ENCODE measurements around the gene ABHD2.

The ABHD2 gene

DNA sequence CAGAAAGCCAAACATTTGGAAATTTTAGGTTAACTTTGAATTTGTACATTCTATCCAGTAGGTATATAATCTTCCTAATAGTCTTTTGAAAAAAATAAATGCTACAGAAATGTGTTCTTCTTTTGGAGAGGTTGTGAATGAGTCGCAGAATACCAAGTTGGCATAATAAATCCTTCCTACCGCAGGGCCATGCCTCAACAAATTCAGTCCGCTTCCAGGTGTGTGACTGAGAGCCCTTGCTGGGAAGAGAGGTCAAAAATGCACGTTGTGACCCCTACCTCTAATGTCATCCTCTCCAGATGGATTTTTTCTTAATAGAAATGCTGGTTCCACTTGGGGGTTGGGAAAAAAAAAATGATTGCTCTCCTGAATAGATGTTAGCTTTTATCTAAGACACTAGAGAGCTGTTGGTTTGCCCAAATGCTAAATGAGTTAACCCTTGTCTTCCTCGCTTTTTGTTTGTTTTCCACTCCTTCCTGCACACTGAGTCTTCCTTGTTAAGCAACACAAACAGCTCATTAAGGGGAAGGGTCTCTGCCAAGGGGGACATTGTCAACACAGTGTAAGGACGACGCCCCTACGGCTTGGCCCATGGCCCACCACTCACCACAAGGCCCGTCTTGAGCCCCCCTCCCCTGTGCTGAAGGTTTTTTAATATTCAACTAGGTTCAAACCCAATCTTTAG lies 99.2 kb downstream of the ABHD2 start:
- DNase-seq (ENCODE audit: low read depth in 2 of 3, low spot score in 2 of 3): no peak

- no peak for DNase-seq (ENCODE audit: low read depth in 2 of 3, low spot score in 2 of 3)
Observed at GRCh38 chr15:89187986-89188514, 99.8 kb downstream of the ABHD2 start.

GRCh38 chr15:89192136-89192535 lies 103.9 kb downstream of the ABHD2 start:
- DNase-seq (ENCODE audit: low read depth in 2 of 3, low spot score in 2 of 3): no peak

- DNase-seq (ENCODE audit: low read depth in 2 of 3, low spot score in 2 of 3): no peak
Observed at GRCh38 chr15:89192766-89193165, 104.5 kb downstream of the ABHD2 start.

GRCh38 chr15:89194608-89195007 lies 106.4 kb downstream of the ABHD2 start:
- no peak for DNase-seq (ENCODE audit: low read depth in 2 of 3, low spot score in 2 of 3)

DNA sequence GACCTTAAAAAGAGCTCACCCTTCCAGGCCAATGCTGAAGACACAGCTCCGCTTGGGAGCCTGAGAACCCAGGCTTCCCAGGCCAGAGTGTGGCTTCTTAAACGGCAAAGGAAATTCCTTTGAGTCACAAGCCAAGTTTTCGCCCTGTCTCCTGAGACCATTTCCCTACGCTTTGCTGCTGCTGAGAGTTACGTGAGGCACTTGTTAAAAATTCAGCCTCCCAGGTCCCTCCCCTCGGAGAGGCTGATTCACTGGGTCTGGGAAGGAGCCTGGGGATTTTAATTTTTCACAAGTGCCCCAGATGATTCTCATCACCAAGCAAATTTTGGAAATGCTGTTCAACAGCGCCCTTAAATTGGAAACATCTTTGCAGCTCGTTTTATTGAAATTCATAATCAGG lies 107.6 kb downstream of the ABHD2 start:
- DNase-seq (ENCODE audit: low read depth in 2 of 3, low spot score in 2 of 3): no peak

DNA sequence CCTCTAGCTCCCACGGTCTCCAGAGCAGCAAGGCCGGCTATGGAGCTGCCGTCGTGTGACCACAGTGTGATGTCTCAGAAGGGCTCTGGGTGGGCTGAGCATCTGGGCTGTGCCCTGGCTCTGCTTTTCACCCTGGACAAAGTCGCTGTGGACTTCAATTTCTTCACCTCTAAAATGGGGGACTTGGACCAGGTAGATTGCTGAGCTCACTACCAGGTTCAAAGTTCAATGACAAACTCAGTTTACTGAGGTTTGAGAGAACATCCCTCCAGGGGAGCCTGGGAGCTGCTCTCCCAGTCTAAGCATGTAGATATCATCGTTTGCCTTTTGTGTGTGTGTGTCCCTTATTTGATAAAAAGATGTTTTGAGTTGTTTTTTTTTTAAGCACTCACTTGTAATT lies 108.0 kb downstream of the ABHD2 start:
- no peak for DNase-seq (ENCODE audit: low read depth in 2 of 3, low spot score in 2 of 3)

- peak in 1 of 3 experiments; percentile 51 for DNase-seq (ENCODE audit: low read depth in 2 of 3, low spot score in 2 of 3)
Observed at GRCh38 chr15:89196994-89197393, 108.7 kb downstream of the ABHD2 start.

DNA sequence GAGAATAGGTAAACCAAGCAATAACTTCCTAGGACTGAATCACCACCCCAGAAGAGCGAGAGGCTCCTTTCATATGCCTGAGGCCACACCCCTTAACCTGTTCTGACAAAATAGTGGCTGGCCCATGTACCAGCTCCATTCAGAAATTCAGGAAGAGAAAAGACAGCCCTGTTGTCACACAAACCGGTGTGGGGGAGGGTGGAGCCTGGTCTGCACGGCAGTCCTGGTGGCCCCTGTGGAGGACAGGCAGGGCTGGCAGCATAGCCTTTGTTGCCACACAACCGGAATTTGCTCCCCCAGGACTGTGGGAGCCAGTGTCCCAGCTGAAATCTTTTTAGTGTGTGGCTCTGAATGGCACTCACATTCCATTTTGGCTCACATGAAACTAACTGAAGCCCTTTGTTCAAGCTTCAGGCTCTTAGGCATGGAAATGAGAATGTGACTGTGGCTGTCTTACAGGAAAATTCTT lies 109.3 kb downstream of the ABHD2 start:
- no peak for DNase-seq (ENCODE audit: low read depth in 2 of 3, low spot score in 2 of 3)

GRCh38 chr15:89198196-89198595 lies 109.9 kb downstream of the ABHD2 start:
- DNase-seq (ENCODE audit: low read depth in 2 of 3, low spot score in 2 of 3): no peak

DNA sequence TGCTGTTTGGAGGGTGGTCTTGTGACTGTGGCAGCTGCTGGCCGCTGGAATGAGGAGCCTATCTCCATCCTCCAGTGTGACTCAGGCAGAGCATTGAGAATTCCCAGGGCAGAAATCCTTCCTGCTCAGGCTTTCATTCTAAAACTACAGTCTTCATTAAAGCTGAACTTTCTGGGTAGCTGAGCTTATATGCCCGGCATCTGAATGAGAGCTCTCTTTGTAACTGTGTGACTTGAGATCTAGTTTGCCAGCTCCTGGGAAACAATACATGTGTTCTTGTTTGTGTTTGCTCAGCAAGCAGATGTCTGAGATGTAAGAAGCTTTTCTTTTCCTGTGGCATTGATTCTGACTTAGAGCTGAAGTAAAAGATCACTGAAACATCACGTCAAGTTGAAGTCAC lies 110.7 kb downstream of the ABHD2 start:
- DNase-seq (ENCODE audit: low read depth in 2 of 3, low spot score in 2 of 3): no peak

DNA sequence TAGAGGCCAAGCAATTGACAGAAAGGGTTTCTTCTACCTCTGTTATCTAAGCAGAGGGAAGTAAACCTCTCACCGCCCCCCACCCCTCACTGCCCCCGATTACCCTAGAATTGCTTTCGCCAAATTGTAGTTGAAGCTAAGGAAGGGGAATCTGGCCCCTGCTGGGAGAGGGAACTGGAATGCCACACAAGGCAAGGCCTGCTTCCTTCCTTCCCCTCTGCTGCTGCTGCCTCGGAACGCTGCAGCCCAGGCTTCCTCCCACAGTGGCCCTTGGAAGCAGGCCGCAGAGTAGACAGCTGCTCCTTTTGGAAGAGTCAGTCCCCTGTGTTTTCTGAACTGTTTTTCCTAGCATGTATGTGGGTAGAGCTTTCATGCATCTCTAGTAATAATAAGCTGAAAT lies 111.5 kb downstream of the ABHD2 start:
- DNase-seq (ENCODE audit: low read depth in 2 of 3, low spot score in 2 of 3): no peak

GRCh38 chr15:89200182-89200581 lies 111.9 kb downstream of the ABHD2 start:
- no peak for DNase-seq (ENCODE audit: low read depth in 2 of 3, low spot score in 2 of 3)

- no peak for DNase-seq (ENCODE audit: low read depth in 2 of 3, low spot score in 2 of 3)
Observed at GRCh38 chr15:89201465-89202005, 113.3 kb downstream of the ABHD2 start.

- peak in 1 of 3 experiments; percentile 10 for DNase-seq (ENCODE audit: low read depth in 2 of 3, low spot score in 2 of 3)
Observed at GRCh38 chr15:89203705-89204273, 115.5 kb downstream of the ABHD2 start.

- DNase-seq (ENCODE audit: low read depth in 2 of 3, low spot score in 2 of 3): no peak
Observed at GRCh38 chr15:89205991-89206585, 117.8 kb downstream of the ABHD2 start.

- DNase-seq (ENCODE audit: low read depth in 2 of 3, low spot score in 2 of 3): peak; percentile 59 to 72 (median 69)
Observed at GRCh38 chr15:89206908-89207331, 118.7 kb downstream of the ABHD2 start.

- no peak for DNase-seq (ENCODE audit: low read depth in 2 of 3, low spot score in 2 of 3)
Observed at GRCh38 chr15:89208256-89208655, 120.0 kb downstream of the ABHD2 start.

DNA sequence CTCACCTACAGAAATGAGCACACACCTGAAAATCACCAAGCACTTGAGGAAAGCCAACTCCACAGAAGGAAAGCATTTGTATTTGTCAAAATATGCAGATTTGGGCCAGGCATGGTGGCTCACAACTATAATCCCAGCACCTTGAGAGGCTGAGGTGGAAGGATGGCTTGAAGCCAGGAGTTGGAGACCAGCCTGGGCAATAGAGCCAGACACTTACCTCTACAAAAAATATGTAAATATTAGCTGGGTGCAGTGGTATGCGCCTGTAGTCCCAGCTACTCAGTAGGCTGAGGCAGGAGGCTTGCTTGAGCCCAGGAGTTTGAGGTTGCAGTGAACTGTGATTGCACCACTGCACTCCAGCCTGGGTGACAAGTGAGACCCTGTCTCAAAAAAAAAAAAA lies 120.8 kb downstream of the ABHD2 start:
- DNase-seq (ENCODE audit: low read depth in 2 of 3, low spot score in 2 of 3): no peak

GRCh38 chr15:89211678-89212170 lies 123.5 kb downstream of the ABHD2 start:
- no peak for DNase-seq (ENCODE audit: low read depth in 2 of 3, low spot score in 2 of 3)

- DNase-seq (ENCODE audit: low read depth in 2 of 3, low spot score in 2 of 3): no peak
Observed at GRCh38 chr15:89215627-89216026, 127.4 kb downstream of the ABHD2 start.

DNA sequence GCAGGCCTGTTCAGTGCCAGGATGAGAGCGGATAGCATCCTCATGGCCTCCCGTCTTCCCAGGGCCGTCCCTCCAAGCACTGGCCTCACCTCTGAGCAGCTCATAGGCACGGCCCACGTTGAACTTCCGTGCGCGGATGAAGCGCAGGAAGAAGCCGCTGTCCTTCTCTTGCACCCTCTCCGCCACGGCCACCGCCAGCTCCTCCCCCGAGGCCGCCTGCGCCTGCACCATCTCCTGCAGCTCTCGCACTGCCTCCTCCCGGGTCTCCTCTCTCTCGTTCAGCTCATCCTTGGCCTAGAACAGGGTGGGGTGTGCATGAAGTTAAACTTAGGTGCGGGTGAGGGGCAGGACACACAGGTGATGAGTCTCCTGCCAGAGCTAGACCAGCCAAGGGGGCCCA lies 128.8 kb downstream of the ABHD2 start:
- no peak for DNase-seq (ENCODE audit: low read depth in 2 of 3, low spot score in 2 of 3)

All from activated CD8-positive, alpha-beta memory T cell treated with anti-CD3 and anti-CD28 coated beads for 48 hours (primary cell).